CD14-positive monocyte (primary cell): Measurements from ENCODE around the gene HPS1. TPM values are rescaled to one million over a fixed set of nuclear protein-coding genes. Genes with fewer than 3 reads are reported as not detected.
A peak's percentile ranks its signal among the peaks of the same experiment; 100 is the strongest.

Experiments used
- DNase-seq, 3 donors: peaks; one replicate each; pipeline ENCODE4 v3.0.0-alpha.2; 2011 to 2022
- H2AFZ ChIP-seq: 2 replicates; pipeline ENCODE4 v1.6.0; 2012; ENCODE audit warnings: mild to moderate bottlenecking, low read depth, low read length, inconsistent platforms; ENCODE audit not compliant: insufficient read depth, poor library complexity, severe bottlenecking
- H3K27ac ChIP-seq, 2 donors: 1 replicate in 1 of 2; 2 replicates in 1 of 2; pipeline ENCODE4 v1.5.1; 2012 to 2013; ENCODE audit warnings: low read length in 2 of 2, control low read depth in 1 of 2, inconsistent platforms in 1 of 2, low read depth in 1 of 2, mild to moderate bottlenecking in 1 of 2
- H3K27me3 ChIP-seq, 2 donors: one replicate each; pipeline versions ENCODE4 v1.6.0 to v1.6.1; 2011 to 2013; ENCODE audit warnings: low read length in 2 of 2; ENCODE audit not compliant: control insufficient read depth in 2 of 2, insufficient read depth in 2 of 2
- H3K36me3 ChIP-seq, 2 donors: replicated peaks in 1 of 2; 1 replicate in 1 of 2; 2 replicates in 1 of 2; pipeline versions ENCODE4 v1.5.1 to v1.6.1; 2012 to 2013; ENCODE audit warnings: low read length in 2 of 2, control low read depth in 1 of 2, inconsistent platforms in 1 of 2, mild to moderate bottlenecking in 1 of 2; ENCODE audit not compliant: insufficient read depth in 2 of 2, control insufficient read depth in 1 of 2
- H3K4me1 ChIP-seq, 2 donors: 1 replicate in 1 of 2; 2 replicates in 1 of 2; pipeline versions ENCODE4 v1.5.1 to v1.6.1; 2012 to 2013; ENCODE audit warnings: low read length in 2 of 2, control low read depth in 1 of 2, inconsistent platforms in 1 of 2, mild to moderate bottlenecking in 1 of 2, moderate library complexity in 1 of 2; ENCODE audit not compliant: insufficient read depth in 2 of 2, control insufficient read depth in 1 of 2
- H3K4me2 ChIP-seq: replicated peaks from 2 replicates; pipeline ENCODE3; 2012; ENCODE audit warnings: low read length, moderate library complexity, mild to moderate bottlenecking; ENCODE audit not compliant: poor library complexity, severe bottlenecking; ENCODE audit errors: extremely low read depth
- H3K4me3 ChIP-seq, 3 experiments: fragments of 200-600 bp in 1 of 3; sonication (generic) in 1 of 3; replicated peaks in 1 of 3; 1 replicate in 2 of 3; 2 replicates in 1 of 3; pipeline ENCODE4 v1.5.1; 2011 to 2013; ENCODE audit warnings: low read length in 3 of 3, mild to moderate bottlenecking in 3 of 3, control low read depth in 2 of 3, low read depth in 2 of 3, inconsistent platforms in 1 of 3, moderate library complexity in 1 of 3
- H3K79me2 ChIP-seq: 2 replicates; pipeline ENCODE4 v1.6.0; 2012; ENCODE audit warnings: mild to moderate bottlenecking, control low read depth, inconsistent platforms, low read length, moderate library complexity; ENCODE audit not compliant: insufficient read depth
- H3K9ac ChIP-seq: 2 replicates; pipeline ENCODE4 v1.6.0; 2017; ENCODE audit warnings: low read length, mild to moderate bottlenecking; ENCODE audit not compliant: insufficient read depth, poor library complexity, severe bottlenecking
- H3K9me3 ChIP-seq, 2 donors: replicated peaks in 1 of 2; 1 replicate in 1 of 2; 2 replicates in 1 of 2; pipeline versions ENCODE4 v1.5.1 to v1.6.1; 2012 to 2013; ENCODE audit warnings: low read length in 2 of 2, control low read depth in 1 of 2; ENCODE audit not compliant: control insufficient read depth in 1 of 2, insufficient read depth in 1 of 2
- H4K20me1 ChIP-seq: 2 replicates; pipeline ENCODE4 v1.6.0; 2012; ENCODE audit warnings: mild to moderate bottlenecking, low read length, control low read depth, moderate library complexity; ENCODE audit not compliant: insufficient read depth
- H3K27ac Mint-ChIP-seq, 7 donors: one replicate each; pipeline ENCODE4 v1.8.0; 2020; ENCODE audit warnings: mild to moderate bottlenecking in 7 of 7, mixed read lengths in 7 of 7, moderate library complexity in 6 of 7, inconsistent platforms in 2 of 7
- H3K27me3 Mint-ChIP-seq, 3 donors: one replicate each; pipeline ENCODE4 v1.8.0; 2021 to 2022; ENCODE audit warnings: low read depth in 3 of 3, mild to moderate bottlenecking in 3 of 3, mixed read lengths in 3 of 3, moderate library complexity in 3 of 3, inconsistent platforms in 1 of 3
- H3K36me3 Mint-ChIP-seq, 2 donors: one replicate each; pipeline ENCODE4 v1.8.0; 2020; ENCODE audit warnings: mixed read lengths in 2 of 2, inconsistent platforms in 1 of 2, mild to moderate bottlenecking in 1 of 2
- H3K4me1 Mint-ChIP-seq: one replicate; pipeline ENCODE4 v1.8.0; 2020; ENCODE audit warnings: mild to moderate bottlenecking, mixed read lengths
- H3K4me3 Mint-ChIP-seq, 2 donors: one replicate each; pipeline ENCODE4 v1.8.0; 2020; ENCODE audit warnings: mild to moderate bottlenecking in 2 of 2, mixed read lengths in 2 of 2, moderate library complexity in 1 of 2
- H3K9me3 Mint-ChIP-seq, 7 donors: one replicate each; pipeline ENCODE4 v1.8.0; 2020 to 2022; ENCODE audit warnings: mixed read lengths in 7 of 7, mild to moderate bottlenecking in 6 of 7, moderate library complexity in 6 of 7, inconsistent platforms in 2 of 7
- WGBS: methylation state at CpG from one replicate; pipeline ENCODE4 v1.1.5; 2013; ENCODE audit warnings: missing lambda C conversion rate; ENCODE audit not compliant: insufficient coverage; 5-methylcytosine and 5-hydroxymethylcytosine counted together
- intact Hi-C, 2 donors: fragments of 100-400 bp; cut with micrococcal nuclease; formaldehyde crosslinking; loops; one replicate each; pipeline versions ENCODE4 v1.15.0 to v1.15.1; 2023
- polyA plus RNA-seq, 3 donors: library from polyadenylated mRNA; depleted of rRNA in 1 of 3; unstranded in 2 of 3; stranded (reverse) in 1 of 3; fragments of 300-500 nt in 2 of 3; fragments of >200 nt in 1 of 3; fragmentation: Illumina TruSeq in 2 of 3; gene quantifications; 1 replicate in 2 of 3; 2 replicates in 1 of 3; pipeline ENCODE4 v1.2.3, GENCODE V29; 2012 to 2021
- TF ChIP-seq, protein P1 (sequence below): fragments of 200-600 bp; IDR thresholded peaks from one replicate; pipeline ENCODE4 v1.8.0; 2022; ENCODE audit warnings: antibody characterized with exemption, mild to moderate bottlenecking

Gene HPS1
- polyA plus RNA-seq, 3 donors, result 73.0 to 135 (median 85.2) TPM

DNA sequence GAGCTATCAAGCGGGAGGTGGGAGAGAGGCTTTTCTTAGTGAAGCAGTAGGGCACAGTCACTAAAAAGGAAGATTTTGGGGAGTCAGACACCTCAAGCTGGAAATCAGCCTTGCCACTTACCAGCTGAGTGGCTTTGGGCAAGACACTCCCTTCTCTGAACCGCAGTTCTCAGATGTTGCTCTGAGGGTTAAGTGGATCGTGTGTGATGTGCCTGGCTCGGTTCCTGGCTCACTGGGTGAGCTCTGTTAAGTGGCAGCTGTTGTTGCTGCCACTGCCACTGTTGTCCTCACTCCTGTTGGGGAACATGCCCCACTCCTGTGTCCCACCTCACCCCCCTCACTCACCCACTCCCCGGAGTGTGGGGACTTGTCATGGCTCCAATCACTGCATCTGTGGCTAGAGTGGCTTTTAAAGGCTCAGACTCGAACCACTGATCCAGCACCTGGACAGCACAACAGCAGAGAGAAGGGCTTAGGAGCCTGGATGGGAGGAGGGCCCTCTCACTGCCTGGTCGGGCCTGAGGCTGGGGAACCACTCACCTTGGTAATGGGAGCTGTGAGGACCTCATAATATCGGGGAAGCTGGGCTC, 51.8 kb downstream of the HPS1 start:
- no peaks in the 10 kb centered on the region for H3K79me2 ChIP-seq
- peaks cover 20% of the 10 kb centered on the region for H3K4me1 Mint-ChIP-seq
- no peaks in the 10 kb centered on the region for H4K20me1 ChIP-seq
- H3K27ac ChIP-seq, result no peak overlapping the region
- no peak overlapping the region for H3K4me3 ChIP-seq
- TF ChIP-seq, protein P1, sequence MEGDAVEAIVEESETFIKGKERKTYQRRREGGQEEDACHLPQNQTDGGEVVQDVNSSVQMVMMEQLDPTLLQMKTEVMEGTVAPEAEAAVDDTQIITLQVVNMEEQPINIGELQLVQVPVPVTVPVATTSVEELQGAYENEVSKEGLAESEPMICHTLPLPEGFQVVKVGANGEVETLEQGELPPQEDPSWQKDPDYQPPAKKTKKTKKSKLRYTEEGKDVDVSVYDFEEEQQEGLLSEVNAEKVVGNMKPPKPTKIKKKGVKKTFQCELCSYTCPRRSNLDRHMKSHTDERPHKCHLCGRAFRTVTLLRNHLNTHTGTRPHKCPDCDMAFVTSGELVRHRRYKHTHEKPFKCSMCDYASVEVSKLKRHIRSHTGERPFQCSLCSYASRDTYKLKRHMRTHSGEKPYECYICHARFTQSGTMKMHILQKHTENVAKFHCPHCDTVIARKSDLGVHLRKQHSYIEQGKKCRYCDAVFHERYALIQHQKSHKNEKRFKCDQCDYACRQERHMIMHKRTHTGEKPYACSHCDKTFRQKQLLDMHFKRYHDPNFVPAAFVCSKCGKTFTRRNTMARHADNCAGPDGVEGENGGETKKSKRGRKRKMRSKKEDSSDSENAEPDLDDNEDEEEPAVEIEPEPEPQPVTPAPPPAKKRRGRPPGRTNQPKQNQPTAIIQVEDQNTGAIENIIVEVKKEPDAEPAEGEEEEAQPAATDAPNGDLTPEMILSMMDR, result no peak
- H3K4me1 ChIP-seq, result peaks cover 15 to 16% of the 10 kb centered on the region in 2 donors
- H3K9me3 Mint-ChIP-seq, result peaks cover 0 to 3% (median 0%) of the 10 kb centered on the region in 7 donors
- 97% methylated on average over 5 of the region's 8 CpGs for WGBS
- H3K36me3 Mint-ChIP-seq, result peaks cover 0 to 4% of the 10 kb centered on the region in 2 donors
- no peak overlapping the region for H3K4me2 ChIP-seq
- no peak overlapping the region for H3K4me3 Mint-ChIP-seq
- H3K27me3 Mint-ChIP-seq, result peaks cover under 1 to 6% (median 1%) of the 10 kb centered on the region in 3 donors
- intact Hi-C loops, result no loop called here
- no peak for DNase-seq
- no peaks in the 10 kb centered on the region for H3K27me3 ChIP-seq
- no peak overlapping the region for H3K9ac ChIP-seq
- no peak overlapping the region for H2AFZ ChIP-seq
- no peaks in the 10 kb centered on the region for H3K36me3 ChIP-seq
- no peaks in the 10 kb centered on the region for H3K9me3 ChIP-seq
- no peak overlapping the region for H3K27ac Mint-ChIP-seq

DNA sequence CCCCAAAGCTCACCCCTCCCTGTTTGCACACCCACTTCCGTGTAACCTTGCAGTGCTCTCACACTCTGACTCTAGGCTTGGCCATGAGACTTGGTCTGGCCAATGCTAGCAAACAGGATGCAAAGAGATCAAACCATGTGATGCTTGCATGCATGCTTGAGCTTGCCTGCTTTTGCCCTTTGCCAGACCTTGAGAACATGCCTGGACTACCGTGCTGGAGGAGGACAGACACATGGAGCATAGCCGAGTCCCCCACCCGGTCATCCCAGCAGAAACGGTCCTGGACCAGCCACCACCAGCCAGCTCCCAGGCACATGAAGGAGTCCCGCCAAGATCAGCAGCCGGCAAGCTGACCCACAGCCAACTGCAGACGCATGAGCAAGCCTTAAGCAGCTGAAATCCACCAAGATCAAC, 55.1 kb downstream of the HPS1 start:
- Histone ChIP-seq H2AFZ (no peak overlapping the region), H3K79me2 (no peaks in the 10 kb centered on the region), H4K20me1 (no peaks in the 10 kb centered on the region), H3K4me2 (peak overlapping the region; percentile 23), H3K4me1 (peaks cover 15 to 16% of the 10 kb centered on the region in 2 donors), H3K27me3 (no peaks in the 10 kb centered on the region), H3K27ac (no peak overlapping the region), H3K9me3 (no peaks in the 10 kb centered on the region), H3K4me3 (no peak overlapping the region), H3K36me3 (no peaks in the 10 kb centered on the region), H3K9ac (no peak overlapping the region)
- H3K36me3 Mint-ChIP-seq, result peaks cover 0 to 4% of the 10 kb centered on the region in 2 donors
- peak overlapping the region; percentile 42 to 60 for H3K4me3 Mint-ChIP-seq
- no peak for DNase-seq
- intact Hi-C loops, result no loop called here
- peaks cover 0 to 3% (median 0%) of the 10 kb centered on the region in 7 donors for H3K9me3 Mint-ChIP-seq
- H3K27ac Mint-ChIP-seq, result no peak overlapping the region
- H3K27me3 Mint-ChIP-seq, result peaks cover 0 to 3% (median 3%) of the 10 kb centered on the region in 3 donors
- 90% methylated on average over 5 of the region's 8 CpGs for WGBS
- TF ChIP-seq, protein P1, result no peak
- H3K4me1 Mint-ChIP-seq, result peaks cover 24% of the 10 kb centered on the region
